Peyer's patch (tissue), 4 donors: ENCODE results near the gene DCAKD.

Experiments used
- POLR2A ChIP-seq, 2 donors: fragments of 450-650 bp; IDR thresholded peaks; one replicate each; pipeline ENCODE4 v1.5.1; 2017; ENCODE audit warnings: antibody characterized with exemption in 2 of 2, mild to moderate bottlenecking in 2 of 2, moderate library complexity in 2 of 2
- TF ChIP-seq, protein P1 (sequence below), 6 experiments: fragments of 450-650 bp in 4 of 6; fragments of 200-600 bp in 2 of 6; sonication (generic) in 1 of 6; IDR thresholded peaks; one replicate each; pipeline ENCODE4 v1.5.1; 2017 to 2019; ENCODE audit warnings: antibody characterized with exemption in 6 of 6, mild to moderate bottlenecking in 3 of 6, moderate library complexity in 1 of 6

GRCh38 chr17:45038728-45039634 lies 12.5 kb downstream of the DCAKD start:
- no peak for TF ChIP-seq POLR2A (IDR thresholded peaks at IDR 0.05)
- TF ChIP-seq, protein P1, sequence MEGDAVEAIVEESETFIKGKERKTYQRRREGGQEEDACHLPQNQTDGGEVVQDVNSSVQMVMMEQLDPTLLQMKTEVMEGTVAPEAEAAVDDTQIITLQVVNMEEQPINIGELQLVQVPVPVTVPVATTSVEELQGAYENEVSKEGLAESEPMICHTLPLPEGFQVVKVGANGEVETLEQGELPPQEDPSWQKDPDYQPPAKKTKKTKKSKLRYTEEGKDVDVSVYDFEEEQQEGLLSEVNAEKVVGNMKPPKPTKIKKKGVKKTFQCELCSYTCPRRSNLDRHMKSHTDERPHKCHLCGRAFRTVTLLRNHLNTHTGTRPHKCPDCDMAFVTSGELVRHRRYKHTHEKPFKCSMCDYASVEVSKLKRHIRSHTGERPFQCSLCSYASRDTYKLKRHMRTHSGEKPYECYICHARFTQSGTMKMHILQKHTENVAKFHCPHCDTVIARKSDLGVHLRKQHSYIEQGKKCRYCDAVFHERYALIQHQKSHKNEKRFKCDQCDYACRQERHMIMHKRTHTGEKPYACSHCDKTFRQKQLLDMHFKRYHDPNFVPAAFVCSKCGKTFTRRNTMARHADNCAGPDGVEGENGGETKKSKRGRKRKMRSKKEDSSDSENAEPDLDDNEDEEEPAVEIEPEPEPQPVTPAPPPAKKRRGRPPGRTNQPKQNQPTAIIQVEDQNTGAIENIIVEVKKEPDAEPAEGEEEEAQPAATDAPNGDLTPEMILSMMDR (IDR thresholded peaks at IDR 0.05): no peak
